GM12872 (cell line): Measurements from ENCODE around the gene TGM6.

Experiments
- CTCF ChIP-seq: IDR thresholded peaks from 3 replicates; pipeline ENCODE4 v1.5.1; 2011; ENCODE audit warnings: low read depth, mild to moderate bottlenecking, low read length, moderate library complexity; ENCODE audit not compliant: insufficient read depth

The TGM6 gene

GRCh38 chr20:2363587-2363986 is 17.1 kb upstream of the TGM6 start:
- no peak for TF ChIP-seq CTCF

- no peak for TF ChIP-seq CTCF
These were observed 16.7 kb upstream of the TGM6 start for GRCh38 chr20:2364044-2364443.

- no peak for TF ChIP-seq CTCF
These were observed 15.6 kb upstream of the TGM6 start for GRCh38 chr20:2365091-2365490.

- no peak for TF ChIP-seq CTCF
These were observed 15.0 kb upstream of the TGM6 start for GRCh38 chr20:2365666-2366065.

GRCh38 chr20:2368621-2369020 is 12.1 kb upstream of the TGM6 start:
- no peak for TF ChIP-seq CTCF

- TF ChIP-seq CTCF: no peak
These were observed 7.6 kb upstream of the TGM6 start for GRCh38 chr20:2373098-2373497.

GRCh38 chr20:2374346-2375125 is 6.2 kb upstream of the TGM6 start:
- TF ChIP-seq CTCF: no peak
